HG02981 (cell line): Measurements from ENCODE around the gene ABCB11.
"Not testable (repeated sequence)": the region's sequence is repeated elsewhere in the genome, so short reads cannot be mapped to it uniquely, and the experiment has no call there.

Source experiments
- ATAC-seq: cut with Tn5 transposase; IDR thresholded peaks from one replicate; pipeline ENCODE4 v1.9.1; 2021; ENCODE audit warnings: mild to moderate bottlenecking, moderate library complexity; ENCODE audit not compliant: unreplicated experiment

ABCB11 gene

DNA sequence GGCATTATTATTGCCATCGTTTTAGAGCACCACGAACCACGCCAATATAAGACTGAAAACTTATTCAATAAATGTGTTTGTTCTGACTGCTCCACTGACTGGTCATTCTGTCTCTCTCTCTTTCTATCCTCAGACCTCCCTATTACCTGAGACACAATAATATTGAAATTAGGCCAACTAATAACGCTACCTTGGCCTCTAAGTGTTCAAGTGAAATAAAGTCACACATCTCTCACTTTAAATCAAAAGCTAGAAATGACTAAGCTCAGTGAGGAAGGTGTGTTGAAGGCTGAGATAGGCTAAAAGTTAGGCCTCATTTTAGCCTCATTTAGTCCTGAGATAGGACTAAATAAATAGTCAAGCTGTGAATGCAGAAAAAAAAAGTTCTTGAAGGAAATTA is 91.2 kb downstream of the ABCB11 start:
- no peak for ATAC-seq

DNA sequence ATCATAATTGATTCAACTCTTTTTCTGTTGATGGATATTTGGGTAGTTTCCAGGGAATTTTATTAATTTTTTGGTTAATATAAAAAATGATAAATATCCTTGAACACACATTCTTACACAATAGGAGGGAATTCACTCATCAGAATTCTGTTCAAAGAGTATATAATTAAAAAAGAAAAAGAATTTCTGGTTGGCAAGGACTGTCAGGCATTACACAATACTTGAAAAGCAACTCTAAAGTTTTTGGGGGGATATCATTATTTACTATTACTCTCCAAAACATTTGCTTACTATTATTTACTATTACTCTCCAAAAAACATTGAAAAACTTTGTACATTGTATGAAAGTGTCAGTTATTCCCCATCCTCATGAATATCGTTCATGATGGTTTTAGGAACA is 92.1 kb downstream of the ABCB11 start:
- ATAC-seq, result no peak

DNA sequence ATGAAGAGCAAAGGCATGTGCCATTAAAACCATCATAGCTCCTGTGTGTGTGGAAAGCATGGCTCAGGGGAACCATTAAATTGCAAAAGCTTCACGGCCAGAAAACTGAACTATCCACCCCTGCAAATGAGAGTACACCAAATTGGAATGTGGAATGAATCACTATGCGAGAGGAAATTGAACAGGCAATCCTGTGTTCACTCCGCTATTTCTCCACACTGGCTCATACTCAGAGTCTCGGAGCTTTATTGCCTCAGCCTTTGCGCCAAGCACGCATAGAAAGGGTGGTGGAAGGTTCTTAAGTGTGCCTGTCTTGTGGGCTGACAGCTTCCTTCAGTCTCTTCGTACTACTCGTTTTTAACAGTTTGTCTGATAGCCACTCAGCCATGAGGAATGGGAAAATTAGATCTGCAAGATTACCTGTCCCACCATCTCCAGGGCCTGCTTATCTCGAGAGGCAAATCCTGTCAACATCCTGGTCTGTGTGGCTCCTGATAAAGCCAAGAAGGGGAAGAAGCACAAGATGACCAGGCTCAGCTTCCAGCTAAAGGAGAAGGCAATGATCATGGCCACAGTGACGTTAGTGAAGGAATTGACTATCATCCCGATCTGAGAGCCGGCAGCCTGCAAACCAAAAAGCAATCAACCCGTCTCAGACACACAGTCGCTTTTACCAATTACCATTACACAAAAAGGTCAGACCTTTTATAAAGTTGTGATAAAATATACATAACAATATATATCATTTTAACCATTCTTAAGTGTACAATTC is 95.1 kb downstream of the ABCB11 start:
- no peak for ATAC-seq

DNA sequence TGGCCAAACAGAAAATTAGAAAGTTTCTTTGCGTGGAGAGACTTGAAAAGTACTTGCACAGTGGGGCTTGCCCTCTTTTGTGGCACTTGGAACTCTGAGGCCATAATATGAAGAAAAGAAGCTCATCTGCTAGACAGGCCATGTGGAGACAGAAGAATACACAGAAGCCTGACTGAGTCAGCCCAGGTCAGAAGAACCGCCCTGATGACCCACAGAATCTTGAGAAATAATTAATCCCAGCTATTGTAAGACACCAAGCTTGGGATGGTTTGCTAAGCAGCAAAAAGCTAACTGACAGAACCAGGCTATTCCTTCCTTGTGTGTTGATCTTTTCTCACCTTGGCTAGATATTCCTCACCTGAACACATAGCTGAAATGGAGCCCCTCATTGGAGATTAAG is 96.3 kb downstream of the ABCB11 start:
- ATAC-seq, result no peak

DNA sequence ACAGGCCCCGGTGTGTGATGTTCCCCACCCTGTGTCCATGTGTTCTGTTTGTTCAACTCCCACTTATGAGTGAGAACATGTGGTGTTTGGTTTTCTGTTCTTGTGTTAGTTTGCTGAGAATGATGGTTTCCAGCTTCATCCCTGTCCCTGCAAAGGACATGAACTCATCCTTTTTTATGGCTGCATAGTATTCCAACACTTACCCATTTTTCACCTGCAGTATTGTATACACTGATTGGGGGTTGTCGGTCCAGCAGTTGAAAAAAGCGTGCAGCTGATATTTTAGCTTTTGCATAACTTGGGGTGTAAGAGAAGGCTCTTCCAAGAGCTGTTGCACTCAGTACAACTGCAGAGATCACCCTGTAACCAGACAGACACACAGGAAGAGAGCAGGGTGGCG is 99.0 kb downstream of the ABCB11 start:
- not testable (repeated sequence) for ATAC-seq

DNA sequence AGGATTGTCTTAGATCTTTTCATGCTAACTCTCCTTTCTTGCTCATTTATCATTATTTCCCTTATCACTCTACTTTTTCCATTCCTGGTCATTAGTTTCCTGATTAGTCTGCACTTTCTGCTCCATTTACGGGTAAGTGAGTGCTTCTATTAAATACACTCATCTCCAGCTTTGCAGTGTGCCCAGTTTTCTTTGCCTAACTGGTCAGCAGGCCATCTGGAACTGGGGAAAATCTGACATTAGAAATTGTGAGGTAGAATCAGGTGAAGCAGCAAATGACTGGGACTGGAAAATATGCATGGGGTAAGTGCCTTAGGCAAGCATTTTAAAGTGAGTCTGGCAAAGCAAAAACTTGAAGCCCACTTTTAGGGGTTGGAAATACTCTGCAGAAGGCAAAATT is 100.9 kb downstream of the ABCB11 start:
- no peak for ATAC-seq

DNA sequence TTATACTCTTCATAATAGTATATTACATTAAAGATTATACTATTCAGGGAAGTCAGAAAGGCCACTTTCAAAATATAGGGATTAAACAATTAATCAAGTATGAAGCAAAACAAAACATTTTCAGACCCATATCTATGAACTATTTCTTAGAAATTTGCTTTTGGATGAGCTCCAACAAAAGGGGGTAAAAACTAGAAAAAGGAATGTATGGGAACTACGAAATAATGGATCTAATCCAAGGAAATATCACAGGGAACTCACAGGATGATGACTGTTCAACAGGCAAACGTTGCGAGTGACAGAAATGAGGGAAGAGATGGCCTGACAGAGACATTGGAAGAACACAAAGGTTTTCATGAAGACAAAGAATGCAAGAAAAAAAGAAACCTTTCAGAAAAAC is 102.1 kb downstream of the ABCB11 start:
- ATAC-seq, result no peak

DNA sequence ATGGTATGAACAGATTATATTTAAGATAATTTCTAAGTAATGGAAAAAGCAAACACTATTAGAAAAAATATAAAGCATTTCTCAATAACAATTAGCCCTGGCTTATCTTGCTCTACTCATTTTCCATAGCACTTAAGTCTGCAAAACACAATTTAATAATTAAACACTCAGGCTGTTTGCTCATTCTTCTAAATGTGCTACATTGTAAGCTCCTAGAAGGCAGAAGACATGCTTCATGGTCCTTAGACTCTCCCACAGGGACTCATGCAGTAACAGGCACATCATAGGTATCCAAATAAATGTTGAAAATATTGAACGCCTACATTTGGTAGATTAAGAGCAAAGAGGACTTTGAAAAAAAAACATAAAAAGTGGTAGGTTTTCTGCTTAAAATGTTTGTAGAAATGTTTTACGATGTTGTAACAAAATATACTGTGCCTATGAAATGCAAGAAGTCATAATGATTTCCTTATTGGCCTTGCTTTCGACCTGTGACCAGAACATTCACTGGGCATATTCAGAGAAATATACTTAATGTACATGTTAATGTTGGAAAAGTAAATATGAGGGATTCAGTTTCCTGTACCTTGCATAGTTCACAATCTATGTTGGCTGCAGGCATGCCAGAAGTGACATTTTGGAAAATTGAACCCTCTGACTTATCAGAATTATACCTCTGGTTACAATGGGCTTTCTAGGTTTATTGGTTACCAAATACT is 102.9 kb downstream of the ABCB11 start:
- no peak for ATAC-seq

DNA sequence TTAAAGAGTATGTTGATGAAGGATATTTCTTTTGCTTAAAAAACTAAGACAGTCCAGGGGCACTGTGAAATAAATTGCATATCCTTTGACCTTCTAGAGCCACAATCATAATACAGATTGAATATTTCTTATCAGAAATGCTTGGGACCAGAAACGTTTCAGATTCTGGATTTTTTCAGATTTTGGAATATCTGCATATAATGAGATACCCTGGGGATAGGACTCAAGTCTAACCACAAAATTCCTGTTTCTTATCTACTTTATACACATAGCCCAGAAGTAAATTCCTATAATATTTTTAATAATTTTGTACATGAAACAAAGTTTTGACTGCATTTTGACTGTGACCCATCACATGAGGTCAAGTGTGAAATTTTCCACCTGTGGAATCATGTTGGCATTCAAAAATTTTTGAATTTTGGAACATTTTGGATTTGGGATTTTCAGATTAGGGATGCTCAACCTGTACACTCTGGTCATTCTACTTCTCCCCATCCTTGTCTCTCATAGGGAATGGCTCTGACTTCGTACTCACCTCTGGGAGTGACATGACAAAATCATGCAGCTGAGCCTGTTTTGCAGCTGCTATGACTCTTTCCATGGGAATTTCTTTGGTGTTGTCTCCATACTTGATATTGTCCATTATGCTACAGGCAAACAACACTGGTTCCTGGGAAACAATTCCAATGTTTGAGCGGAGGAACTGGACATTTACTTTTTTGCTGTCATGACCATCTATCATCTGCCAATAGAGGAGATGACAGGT is 104.3 kb downstream of the ABCB11 start:
- no peak for ATAC-seq

DNA sequence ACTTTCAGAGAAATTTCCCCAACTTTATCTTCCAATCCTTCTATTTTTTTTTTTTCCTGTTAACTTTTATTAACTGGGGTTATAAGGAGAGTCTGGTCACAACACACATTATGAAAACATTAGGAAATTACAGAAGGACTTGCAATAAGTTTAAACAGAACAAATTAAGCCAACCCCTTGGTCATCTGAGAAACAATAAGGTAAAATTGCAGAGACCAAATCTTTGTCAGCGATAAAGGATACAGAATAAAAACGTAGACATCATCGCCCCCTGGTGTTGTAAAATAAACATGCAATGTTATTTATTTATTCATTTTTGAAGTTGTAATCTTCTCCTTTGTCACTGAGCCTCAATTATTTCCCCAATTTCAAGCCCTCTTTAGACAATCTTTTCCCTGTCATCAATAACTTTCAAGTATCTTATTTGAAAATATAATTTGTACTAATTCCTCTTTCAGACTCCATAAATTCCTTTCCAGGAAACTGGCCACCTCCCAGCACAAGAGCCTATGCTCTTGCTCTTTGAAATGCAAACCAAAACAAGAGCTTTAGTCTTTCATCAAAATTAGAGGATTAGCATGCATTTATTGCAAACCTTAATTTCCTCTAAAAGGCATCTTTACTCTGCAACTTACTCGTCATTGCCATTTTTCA is 110.5 kb downstream of the ABCB11 start:
- peak; percentile 48 for ATAC-seq

DNA sequence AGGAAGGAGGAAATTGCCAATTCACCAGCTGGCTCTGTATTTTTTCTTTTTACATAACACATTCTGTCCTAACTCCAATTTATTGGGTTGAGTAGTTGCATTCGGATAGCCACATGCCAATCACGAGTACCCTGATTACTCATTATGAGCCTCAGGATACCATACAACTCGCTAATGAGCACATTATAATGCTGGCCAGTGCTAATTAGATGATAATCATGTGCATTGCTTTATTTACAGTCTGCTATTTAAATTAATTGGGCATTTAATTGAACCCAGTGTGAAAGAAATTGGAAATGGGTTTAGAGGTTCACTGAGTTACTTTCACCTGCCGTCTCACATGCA is 114.8 kb downstream of the ABCB11 start:
- ATAC-seq, result no peak

DNA sequence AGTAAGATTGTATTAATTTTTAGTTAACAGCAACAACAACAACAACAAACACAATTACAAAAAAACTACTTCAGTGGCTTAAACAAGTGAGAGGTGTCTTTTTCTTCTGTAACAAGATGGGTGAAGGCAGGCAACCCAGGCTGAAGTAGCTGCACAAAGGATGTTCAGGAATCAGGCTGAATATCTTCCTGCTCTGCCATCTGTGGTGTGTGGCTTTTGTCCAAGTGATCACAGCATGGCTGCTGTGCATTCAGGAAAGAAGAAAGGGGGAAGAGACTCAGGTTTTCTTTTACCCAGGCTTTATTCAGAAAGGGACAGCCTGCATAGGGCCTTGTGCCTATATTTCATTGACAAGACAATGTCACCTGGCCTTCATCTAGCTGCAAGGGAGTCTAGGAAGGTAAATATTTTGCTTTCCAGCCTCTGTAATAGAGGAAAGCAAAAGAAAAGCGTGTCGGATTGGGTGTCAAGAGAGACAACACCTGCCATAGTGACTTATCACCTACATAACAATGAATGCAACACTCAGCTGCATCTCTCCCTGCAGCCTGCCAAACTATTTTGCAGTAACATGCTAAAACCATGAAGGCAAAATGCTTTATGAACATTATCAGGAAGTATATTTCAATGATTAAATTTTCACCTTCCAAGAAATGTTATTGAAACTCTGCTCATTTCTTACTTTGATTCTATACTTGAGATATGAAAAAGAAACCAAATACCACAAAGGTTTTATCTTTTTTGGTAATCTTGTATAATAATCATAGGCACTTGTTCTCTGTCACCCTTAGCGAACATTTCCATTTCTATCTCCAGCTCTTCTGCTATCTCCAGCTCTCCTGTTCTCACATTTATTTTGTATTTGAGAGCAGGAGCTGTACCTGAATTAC is 115.4 kb downstream of the ABCB11 start:
- ATAC-seq, result no peak

DNA sequence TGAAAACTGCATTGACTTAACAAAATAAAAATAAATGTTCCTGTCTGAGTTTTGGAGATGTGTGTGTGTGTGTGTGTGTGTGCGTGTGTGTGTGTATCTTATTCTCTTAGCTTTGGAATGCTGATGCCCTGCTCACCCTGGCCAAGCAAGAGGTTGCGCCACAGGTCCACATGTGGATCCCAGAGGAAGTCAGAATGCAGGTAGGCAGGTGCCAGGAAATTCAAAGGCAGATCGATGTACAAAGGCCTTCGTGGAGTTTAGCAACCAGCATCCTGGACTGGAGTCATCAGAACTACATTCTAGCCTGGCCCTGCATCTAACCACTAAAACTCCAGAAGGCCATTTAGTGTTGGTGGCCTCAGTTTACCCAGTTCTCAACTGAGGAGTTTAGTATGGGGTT is 117.6 kb downstream of the ABCB11 start:
- no peak for ATAC-seq

DNA sequence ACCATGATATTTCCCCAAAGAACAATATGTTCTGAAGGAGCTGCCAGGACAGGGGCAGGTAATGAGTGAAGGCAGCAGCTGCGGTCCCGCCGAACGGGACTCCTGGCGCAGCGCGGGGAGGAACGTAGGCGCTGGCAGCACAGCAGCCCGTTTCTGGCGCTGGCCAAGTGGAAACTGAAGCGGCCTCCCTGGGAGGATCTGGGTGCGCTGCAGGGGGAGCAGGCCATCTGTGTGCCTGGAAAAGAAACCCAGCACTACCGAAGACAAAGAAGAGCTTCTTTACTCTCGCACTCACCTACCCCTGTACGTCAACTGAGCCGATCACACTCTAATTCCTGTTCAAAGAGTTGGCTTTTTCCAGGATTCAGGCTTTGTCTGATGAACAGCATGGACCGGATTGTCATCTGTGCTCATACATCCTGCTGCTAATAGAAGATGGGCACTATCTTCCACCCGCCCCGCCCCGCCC is 118.2 kb downstream of the ABCB11 start:
- no peak for ATAC-seq

DNA sequence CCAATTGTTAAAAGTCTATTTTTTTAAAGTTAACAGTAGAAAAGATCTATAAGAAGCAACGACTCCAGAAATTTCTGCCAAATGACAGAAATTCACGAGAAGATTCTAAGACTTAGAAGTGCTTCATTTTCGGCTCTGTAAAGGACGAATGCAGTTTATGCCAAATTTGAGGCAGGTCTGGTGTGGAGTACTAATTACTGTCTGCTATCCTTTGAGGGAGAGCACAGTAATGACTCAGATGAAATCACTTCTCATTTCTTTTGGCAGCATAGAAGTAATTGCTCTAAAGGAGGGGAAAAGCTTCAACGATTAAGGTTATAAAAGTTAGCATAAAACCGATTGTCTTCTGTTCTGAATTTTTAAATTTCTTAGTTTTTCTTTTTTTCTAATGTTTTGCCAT is 118.7 kb downstream of the ABCB11 start:
- no peak for ATAC-seq

DNA sequence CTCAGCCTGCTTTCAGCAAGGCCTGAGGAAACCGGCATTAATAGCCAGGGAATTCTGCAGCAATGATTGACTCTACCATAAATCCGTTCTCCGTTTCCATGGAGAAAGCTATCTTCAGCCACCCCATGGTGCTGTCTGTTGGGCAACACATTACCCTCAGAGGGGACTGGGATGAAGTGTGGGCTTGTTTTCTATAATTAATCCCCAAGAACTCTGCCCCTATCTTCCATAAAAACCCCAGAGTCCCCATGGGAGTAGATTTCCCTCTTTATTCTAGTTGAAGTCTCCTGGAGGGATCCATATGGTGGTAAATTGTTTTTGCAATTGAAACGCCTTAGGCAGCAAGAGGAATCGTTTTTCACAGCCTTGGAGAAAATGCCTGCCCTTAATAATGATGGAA is 120.8 kb downstream of the ABCB11 start:
- no peak for ATAC-seq

DNA sequence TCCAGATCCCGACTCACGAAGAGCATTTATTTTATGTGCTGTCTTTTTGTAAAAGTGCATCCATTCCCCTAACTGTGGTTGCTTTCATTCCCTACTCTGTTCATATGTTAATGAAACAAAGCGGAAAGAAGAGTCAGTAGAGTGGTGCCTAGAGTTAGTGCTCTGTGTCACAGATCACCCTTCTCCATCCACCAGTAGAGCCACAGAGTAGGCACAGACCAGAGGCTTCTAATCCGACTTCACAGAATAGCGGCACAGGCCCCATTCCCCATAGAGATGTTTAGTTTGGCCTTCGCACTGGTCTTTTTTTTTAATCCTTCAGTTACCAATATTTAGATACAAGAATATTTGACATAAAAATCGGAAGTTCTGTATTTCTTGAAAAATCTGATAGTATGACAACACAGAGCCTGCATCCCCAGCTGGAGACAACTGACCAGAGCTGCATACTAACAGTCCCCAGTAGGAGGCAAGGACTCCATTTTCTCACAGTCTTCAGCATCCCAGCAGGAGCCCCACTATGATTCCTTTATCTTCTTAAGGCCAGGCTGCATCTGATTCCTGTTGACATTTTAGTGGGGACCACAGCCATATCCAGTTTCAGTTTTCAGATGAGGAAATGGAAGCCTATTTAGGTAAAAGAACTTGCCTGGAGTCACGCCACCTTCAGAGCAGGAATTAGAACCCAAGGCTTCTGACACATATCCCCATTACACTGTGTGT is 123.0 kb downstream of the ABCB11 start:
- ATAC-seq, result no peak

DNA sequence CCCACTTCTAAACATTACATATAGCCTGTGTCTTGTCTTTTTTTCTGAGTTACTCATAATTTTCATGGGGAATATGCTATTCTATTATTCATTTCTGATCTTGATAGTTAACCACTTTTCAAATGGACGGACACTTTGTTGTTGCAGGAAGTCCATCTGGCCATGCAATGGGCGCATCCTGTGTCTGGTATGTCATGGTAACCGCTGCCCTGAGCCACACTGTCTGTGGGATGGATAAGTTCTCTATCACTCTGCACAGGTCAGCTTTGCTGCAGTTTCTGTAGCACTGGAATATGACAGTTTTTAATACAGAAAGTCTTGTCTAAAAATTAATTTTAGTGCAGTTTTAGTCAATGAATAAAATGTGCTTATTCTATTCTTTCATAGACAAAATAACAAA is 126.8 kb downstream of the ABCB11 start:
- no peak for ATAC-seq

DNA sequence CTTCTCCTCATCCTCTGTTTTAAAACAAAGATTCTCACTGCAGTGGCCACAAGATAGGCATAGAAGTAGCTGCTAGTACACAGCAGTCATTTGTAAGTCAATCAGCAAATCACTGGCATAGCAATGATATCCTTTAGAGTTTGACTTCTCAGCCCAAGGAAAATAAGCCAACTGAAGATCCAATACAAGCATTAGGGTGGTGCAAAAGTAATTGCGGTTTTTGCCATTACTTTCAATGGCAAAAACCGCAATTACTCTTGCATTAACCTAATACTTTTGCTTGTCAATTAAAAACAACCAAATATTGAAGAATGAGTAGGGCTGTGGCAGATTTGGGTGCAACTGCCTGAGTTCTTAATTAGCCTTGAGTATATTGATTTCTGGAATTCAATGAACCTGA is 127.2 kb downstream of the ABCB11 start:
- no peak for ATAC-seq

DNA sequence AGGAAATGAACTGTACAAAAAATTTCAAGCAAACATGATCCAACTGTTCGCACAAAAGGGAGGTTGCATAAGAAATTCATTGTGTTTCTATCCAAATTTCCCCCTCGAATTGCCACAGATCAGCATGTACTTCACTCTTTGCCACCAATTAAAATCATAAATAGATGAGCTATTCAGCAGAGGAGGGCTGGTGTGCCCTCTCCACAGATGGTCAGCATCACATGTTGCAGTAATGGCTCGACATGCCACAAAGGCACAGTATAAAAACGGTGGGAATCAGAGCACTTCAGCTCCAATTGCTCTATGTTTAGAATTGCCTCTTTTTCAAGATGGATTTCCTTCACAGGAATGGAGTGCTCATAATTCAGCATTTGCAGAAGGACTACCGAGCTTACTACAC is 130.1 kb downstream of the ABCB11 start, which contains the start of gene G6PC2:
Gene G6PC2 (plus strand): TSS at position 289 of the 400 bp plus-strand sequence. CDS start 41 bp downstream, at position 330.
- ATAC-seq, result no peak
